SU-DHL-6 (cell line): ENCODE results near the gene ZNF132.

Experiments used
- CTCF ChIP-seq: fragments of 200-600 bp; sonication (generic); IDR thresholded peaks from one replicate; pipeline ENCODE4 v1.5.1; 2017; ENCODE audit warnings: antibody characterized with exemption, mild to moderate bottlenecking, low read length, moderate library complexity; ENCODE audit not compliant: insufficient read depth, poor library complexity, severe bottlenecking
- EZH2phosphoT487 ChIP-seq: fragments of 200-600 bp; sonication (generic), shearing (Covaris generic); conservative IDR thresholded peaks from 2 replicates; pipeline ENCODE4 v1.6.1; 2018; ENCODE audit warnings: mild to moderate bottlenecking, antibody characterized with exemption, low read length, moderate library complexity, mixed read lengths

- TF ChIP-seq CTCF: no peak
- TF ChIP-seq EZH2phosphoT487: no peak
Observed at GRCh38 chr19:58429745-58430144, 10.2 kb downstream of the ZNF132 start.
